PFSK-1 (cell line): ENCODE measurements around the gene FAM184A. TPM values are rescaled to one million over a fixed set of nuclear protein-coding genes. Genes with fewer than 3 reads are reported as not detected.

Experiments
- FOXP2 ChIP-seq: optimal IDR thresholded peaks from 2 replicates; pipeline ENCODE3; 2011; ENCODE audit warnings: borderline replicate concordance, control low read depth, inconsistent platforms; ENCODE audit not compliant: insufficient read depth; ENCODE audit errors: extremely low read length, extremely low read depth
- POLR2AphosphoS5 ChIP-seq: IDR thresholded peaks from 2 replicates; pipeline ENCODE4 v1.6.1; 2012; ENCODE audit warnings: low read depth, mild to moderate bottlenecking, control low read depth, low read length, moderate library complexity
- SIN3A ChIP-seq: IDR thresholded peaks from 2 replicates; pipeline ENCODE4 v1.6.1; 2012; ENCODE audit warnings: mild to moderate bottlenecking, low read length, moderate library complexity, borderline replicate concordance; ENCODE audit not compliant: insufficient read depth
- TAF1 ChIP-seq: IDR thresholded peaks from 2 replicates; pipeline ENCODE4 v1.6.1; 2012; ENCODE audit warnings: low read length, control low read depth, borderline replicate concordance; ENCODE audit not compliant: insufficient read depth
- polyA plus RNA-seq: library from polyadenylated mRNA; unstranded; fragments of >200 nt; gene quantifications from one replicate; pipeline ENCODE4 v1.2.1, GENCODE V29; 2012; ENCODE audit warnings: low read depth, missing spikeins; ENCODE audit not compliant: insufficient read length
- TF ChIP-seq, protein P1 (sequence below), 2 experiments: IDR thresholded peaks; 2 replicates each; pipeline versions ENCODE4 v1.6.1 to v1.8.0; 2011 to 2012; ENCODE audit warnings: low read depth in 2 of 2, low read length in 2 of 2, control low read depth in 1 of 2, inconsistent platforms in 1 of 2, mild to moderate bottlenecking in 1 of 2, moderate library complexity in 1 of 2; ENCODE audit not compliant: insufficient read depth in 1 of 2

FAM184A gene, protein sequence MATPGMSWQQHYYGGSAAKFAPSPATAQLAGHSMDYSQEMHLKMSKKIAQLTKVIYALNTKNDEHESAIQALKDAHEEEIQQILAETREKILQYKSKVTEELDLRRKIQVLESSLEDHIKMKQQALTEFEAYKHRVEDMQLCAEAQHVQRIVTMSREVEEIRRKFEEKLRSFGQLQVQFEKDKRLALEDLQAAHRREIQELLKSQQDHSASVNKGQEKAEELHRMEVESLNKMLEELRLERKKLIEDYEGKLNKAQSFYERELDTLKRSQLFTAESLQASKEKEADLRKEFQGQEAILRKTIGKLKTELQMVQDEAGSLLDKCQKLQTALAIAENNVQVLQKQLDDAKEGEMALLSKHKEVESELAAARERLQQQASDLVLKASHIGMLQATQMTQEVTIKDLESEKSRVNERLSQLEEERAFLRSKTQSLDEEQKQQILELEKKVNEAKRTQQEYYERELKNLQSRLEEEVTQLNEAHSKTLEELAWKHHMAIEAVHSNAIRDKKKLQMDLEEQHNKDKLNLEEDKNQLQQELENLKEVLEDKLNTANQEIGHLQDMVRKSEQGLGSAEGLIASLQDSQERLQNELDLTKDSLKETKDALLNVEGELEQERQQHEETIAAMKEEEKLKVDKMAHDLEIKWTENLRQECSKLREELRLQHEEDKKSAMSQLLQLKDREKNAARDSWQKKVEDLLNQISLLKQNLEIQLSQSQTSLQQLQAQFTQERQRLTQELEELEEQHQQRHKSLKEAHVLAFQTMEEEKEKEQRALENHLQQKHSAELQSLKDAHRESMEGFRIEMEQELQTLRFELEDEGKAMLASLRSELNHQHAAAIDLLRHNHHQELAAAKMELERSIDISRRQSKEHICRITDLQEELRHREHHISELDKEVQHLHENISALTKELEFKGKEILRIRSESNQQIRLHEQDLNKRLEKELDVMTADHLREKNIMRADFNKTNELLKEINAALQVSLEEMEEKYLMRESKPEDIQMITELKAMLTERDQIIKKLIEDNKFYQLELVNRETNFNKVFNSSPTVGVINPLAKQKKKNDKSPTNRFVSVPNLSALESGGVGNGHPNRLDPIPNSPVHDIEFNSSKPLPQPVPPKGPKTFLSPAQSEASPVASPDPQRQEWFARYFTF
- polyA plus RNA-seq: 0.11 TPM

DNA sequence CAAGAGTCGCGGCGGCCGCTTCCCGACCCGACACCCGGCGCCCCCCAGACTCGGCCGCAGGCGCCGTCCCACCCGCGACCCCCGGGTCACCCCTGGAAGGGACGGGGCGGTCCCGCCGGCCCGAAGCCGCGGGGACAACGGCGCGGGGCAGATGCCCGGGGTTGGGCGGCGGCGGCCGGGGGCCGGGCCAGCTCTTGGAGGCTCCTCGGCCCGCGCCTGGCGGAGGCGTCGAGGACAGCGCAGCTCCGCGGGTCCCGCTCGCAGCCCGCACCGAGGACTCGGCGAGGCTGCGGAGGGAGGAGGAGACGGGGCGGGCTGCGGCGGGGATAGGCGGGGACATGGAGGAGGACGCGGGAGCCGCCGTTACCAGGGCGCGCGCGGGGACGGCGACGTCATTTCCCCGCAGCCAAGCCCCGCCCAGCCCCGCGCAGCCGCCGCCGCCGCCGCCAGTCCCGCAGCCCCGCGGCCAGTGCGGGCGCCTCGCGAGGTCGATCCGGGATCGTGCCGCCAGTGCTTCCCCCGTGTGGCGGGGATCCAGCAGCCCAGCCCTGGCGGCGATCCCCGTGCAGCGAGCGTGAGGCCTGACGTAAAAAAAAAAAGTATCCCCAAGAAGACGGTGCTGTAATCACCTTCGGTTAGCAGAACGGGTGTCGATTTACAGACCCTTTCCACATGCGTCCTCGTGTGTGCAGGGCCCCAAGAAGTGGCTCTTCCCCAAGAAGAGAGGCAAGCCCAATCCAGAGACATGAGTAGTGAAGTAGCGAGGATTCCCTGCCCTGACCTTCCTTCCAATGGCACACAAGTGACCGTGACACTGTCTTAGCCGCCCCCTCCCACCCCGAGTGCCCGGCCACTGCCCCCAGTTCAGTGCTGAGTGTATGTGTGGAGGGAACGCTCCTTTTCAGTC is at the start of gene FAM184A:
Gene FAM184A (minus strand): TSS at position 289 of the 907 bp plus-strand sequence. CDS start 365 bp downstream, outside the sequence.
- TF ChIP-seq FOXP2: peak; percentile 21
- TF ChIP-seq, protein P1, sequence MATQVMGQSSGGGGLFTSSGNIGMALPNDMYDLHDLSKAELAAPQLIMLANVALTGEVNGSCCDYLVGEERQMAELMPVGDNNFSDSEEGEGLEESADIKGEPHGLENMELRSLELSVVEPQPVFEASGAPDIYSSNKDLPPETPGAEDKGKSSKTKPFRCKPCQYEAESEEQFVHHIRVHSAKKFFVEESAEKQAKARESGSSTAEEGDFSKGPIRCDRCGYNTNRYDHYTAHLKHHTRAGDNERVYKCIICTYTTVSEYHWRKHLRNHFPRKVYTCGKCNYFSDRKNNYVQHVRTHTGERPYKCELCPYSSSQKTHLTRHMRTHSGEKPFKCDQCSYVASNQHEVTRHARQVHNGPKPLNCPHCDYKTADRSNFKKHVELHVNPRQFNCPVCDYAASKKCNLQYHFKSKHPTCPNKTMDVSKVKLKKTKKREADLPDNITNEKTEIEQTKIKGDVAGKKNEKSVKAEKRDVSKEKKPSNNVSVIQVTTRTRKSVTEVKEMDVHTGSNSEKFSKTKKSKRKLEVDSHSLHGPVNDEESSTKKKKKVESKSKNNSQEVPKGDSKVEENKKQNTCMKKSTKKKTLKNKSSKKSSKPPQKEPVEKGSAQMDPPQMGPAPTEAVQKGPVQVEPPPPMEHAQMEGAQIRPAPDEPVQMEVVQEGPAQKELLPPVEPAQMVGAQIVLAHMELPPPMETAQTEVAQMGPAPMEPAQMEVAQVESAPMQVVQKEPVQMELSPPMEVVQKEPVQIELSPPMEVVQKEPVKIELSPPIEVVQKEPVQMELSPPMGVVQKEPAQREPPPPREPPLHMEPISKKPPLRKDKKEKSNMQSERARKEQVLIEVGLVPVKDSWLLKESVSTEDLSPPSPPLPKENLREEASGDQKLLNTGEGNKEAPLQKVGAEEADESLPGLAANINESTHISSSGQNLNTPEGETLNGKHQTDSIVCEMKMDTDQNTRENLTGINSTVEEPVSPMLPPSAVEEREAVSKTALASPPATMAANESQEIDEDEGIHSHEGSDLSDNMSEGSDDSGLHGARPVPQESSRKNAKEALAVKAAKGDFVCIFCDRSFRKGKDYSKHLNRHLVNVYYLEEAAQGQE (IDR thresholded peaks at IDR 0.05; ENCODE audit: insufficient read depth in 1 of 2, low read depth in 2 of 2, low read length in 2 of 2): no peak

DNA sequence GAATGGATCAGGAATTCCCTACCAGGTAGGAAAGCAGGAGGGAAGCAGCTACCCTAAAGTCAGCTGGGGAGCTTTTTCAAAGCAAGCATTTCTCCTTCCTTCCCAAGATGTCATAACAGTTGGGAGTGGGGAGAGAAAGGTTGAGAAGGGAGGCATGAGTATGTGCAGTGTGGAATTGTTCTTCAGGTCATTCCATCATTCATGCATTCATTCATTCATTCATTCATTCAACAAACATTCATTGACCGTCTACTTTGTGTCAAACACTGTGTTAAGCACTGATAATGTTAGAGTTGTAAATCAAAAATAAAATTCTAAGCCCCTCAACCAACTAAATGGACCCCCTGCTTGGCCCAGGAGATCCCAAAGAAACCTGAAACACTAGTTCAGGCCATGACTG is 49.2 kb upstream of the FAM184A start:
- TF ChIP-seq POLR2AphosphoS5 (no peak), SIN3A (no peak), TAF1 (no peak), FOXP2 (no peak)
- TF ChIP-seq, protein P1 (IDR thresholded peaks at IDR 0.05; ENCODE audit: insufficient read depth in 1 of 2, low read depth in 2 of 2, low read length in 2 of 2): no peak

DNA sequence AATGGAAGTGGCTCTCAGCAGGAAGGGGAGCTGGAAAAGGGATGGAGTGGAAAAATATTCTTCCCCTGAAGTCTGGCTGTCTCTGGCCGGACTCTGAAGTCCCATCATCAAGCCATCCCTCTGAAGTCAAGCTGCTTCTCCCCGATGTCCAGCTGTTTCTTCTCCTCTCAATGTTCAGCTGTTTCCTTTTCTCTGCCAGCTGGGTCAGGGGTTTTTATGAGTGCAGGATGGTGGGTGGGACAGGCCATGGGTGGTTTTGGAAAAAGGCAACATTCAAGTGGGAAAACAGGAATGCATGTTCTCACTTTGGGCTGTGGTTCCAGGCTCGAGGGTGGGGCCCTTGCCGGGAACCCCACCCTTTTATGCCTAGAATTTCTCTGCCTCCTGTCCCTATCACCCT is 48.4 kb upstream of the FAM184A start:
- TF ChIP-seq, protein P1 (IDR thresholded peaks at IDR 0.05; ENCODE audit: insufficient read depth in 1 of 2, low read depth in 2 of 2, low read length in 2 of 2): no peak
- TF ChIP-seq FOXP2: no peak

DNA sequence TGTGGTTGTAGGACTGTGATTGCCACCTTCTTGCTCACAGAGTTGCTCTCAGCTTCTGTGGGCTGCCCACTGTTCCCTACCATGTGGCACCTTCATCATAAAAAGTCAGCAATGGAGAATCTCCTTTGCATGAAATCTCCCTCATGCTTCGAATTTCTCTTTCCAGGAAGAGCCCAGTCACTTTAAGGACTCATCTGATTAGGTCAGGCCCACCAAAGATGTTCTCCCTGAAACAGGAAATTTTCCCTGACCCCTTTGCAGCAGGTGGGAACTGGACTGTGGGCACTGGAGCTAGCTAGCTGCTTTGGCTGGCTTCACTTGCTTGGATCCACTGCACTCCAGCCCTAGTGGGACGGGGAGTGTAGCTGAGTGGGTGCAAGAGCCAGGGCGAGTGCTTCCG is 47.7 kb upstream of the FAM184A start:
- TF ChIP-seq TAF1 (no peak), POLR2AphosphoS5 (no peak), FOXP2 (no peak), SIN3A (no peak)
- TF ChIP-seq, protein P1 (IDR thresholded peaks at IDR 0.05; ENCODE audit: insufficient read depth in 1 of 2, low read depth in 2 of 2, low read length in 2 of 2): no peak
